ENCODE data around the gene MEIS2. TPM values are rescaled to one million over a fixed set of nuclear protein-coding genes. Genes with fewer than 3 reads are reported as not detected.
A peak's percentile ranks its signal among the peaks of the same experiment; 100 is the strongest.

MEIS2 gene
- total RNA-seq, 1 donor from 2014 or later: 35.6 TPM

GRCh38 chr15:37094915-37095711 lies 5.2 kb downstream of the MEIS2 start:
- H3K27ac ChIP-seq (ENCODE audit: low read depth, low read length): peak overlapping the region; percentile 90
- peaks cover 4% of the 10 kb centered on the region for H3K27me3 Mint-ChIP-seq (ENCODE audit: low read depth, unreplicated experiment)
- peaks cover 38% of the 10 kb centered on the region for H3K4me1 ChIP-seq (ENCODE audit: insufficient read depth, low read length)
- no peaks in the 10 kb centered on the region for H3K27me3 ChIP-seq (ENCODE audit: insufficient read depth, low read length)
- no peak for TF ChIP-seq EZH2 (IDR thresholded peaks at IDR 0.05; ENCODE audit: insufficient read depth, low read length)
- TF ChIP-seq, protein P1, sequence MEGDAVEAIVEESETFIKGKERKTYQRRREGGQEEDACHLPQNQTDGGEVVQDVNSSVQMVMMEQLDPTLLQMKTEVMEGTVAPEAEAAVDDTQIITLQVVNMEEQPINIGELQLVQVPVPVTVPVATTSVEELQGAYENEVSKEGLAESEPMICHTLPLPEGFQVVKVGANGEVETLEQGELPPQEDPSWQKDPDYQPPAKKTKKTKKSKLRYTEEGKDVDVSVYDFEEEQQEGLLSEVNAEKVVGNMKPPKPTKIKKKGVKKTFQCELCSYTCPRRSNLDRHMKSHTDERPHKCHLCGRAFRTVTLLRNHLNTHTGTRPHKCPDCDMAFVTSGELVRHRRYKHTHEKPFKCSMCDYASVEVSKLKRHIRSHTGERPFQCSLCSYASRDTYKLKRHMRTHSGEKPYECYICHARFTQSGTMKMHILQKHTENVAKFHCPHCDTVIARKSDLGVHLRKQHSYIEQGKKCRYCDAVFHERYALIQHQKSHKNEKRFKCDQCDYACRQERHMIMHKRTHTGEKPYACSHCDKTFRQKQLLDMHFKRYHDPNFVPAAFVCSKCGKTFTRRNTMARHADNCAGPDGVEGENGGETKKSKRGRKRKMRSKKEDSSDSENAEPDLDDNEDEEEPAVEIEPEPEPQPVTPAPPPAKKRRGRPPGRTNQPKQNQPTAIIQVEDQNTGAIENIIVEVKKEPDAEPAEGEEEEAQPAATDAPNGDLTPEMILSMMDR (IDR thresholded peaks at IDR 0.05; ENCODE audit: insufficient read depth, low read depth, low read length): no peak
- H3K9me3 Mint-ChIP-seq (ENCODE audit: unreplicated experiment): no peaks in the 10 kb centered on the region
- no peaks in the 10 kb centered on the region for H3K9me3 ChIP-seq (ENCODE audit: insufficient read depth, low read depth, low read length)
- FAIRE-seq: no peak
- peak overlapping the region; percentile 78 for H3K27ac Mint-ChIP-seq (ENCODE audit: unreplicated experiment)
- peaks cover 10% of the 10 kb centered on the region for H3K36me3 Mint-ChIP-seq (ENCODE audit: low read depth, unreplicated experiment)
- H3K4me3 Mint-ChIP-seq (ENCODE audit: unreplicated experiment): peak overlapping the region; percentile 95
- peaks cover 24% of the 10 kb centered on the region for H3K36me3 ChIP-seq (ENCODE audit: insufficient read depth, low read length)
- no peak for DNase-seq (ENCODE audit: low read depth)
- H3K4me2 ChIP-seq (ENCODE audit: low read length): peak overlapping the region; percentile 99
- H3K9ac ChIP-seq (ENCODE audit: low read length): peak overlapping the region; percentile 96
- H3K4me3 ChIP-seq (ENCODE audit: insufficient read depth, low read depth, low read length): peak overlapping the region; percentile 89
- H4K20me1 ChIP-seq (ENCODE audit: insufficient read depth, low read length): peaks cover 57% of the 10 kb centered on the region
- peak overlapping the region; percentile 29 for H2AFZ ChIP-seq (ENCODE audit: low read depth, low read length)
- peaks cover 26% of the 10 kb centered on the region for H3K4me1 Mint-ChIP-seq (ENCODE audit: low read depth, unreplicated experiment)
- peaks cover 98% of the 10 kb centered on the region for H3K79me2 ChIP-seq (ENCODE audit: insufficient read depth, low read length)

DNA sequence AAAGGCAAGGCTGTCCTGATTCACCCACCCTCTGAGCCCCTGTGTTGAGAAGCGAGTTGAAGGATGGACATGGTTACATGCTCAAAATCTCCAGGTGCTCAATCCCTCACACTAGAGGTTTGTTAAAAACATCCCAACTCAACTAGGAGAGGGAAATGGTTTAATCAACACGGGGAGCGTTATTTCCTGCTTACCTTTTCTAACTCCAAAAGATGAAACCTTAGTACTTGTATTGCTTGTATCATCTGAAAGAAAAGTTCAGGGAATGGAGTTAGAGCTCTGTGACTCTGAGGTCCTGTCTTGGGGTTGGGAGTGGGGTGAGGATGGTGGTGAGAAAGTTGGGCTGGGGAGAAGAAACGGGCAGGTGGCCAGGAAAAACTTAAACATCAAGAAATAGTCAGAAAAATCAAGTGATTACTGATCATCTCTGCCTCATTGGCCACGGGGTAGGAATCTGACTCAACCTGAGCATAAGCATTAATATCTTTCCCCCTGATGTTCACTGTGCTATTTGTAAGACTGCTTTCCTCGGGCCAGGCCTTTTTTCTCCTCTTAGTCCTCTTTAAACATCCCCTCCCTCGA lies 5.9 kb downstream of the MEIS2 start:
- Mint-ChIP-seq H3K4me1 (ENCODE audit: low read depth, unreplicated experiment) (peaks cover 26% of the 10 kb centered on the region), H3K27ac (ENCODE audit: unreplicated experiment) (peak overlapping the region; percentile 75), H3K36me3 (ENCODE audit: low read depth, unreplicated experiment) (peaks cover 10% of the 10 kb centered on the region), H3K4me3 (ENCODE audit: unreplicated experiment) (peak overlapping the region; percentile 42), H3K9me3 (ENCODE audit: unreplicated experiment) (no peaks in the 10 kb centered on the region), H3K27me3 (ENCODE audit: low read depth, unreplicated experiment) (peaks cover 4% of the 10 kb centered on the region)
- Histone ChIP-seq H3K4me1 (ENCODE audit: insufficient read depth, low read length) (peaks cover 38% of the 10 kb centered on the region), H3K9ac (ENCODE audit: low read length) (peak overlapping the region; percentile 96), H3K36me3 (ENCODE audit: insufficient read depth, low read length) (peaks cover 26% of the 10 kb centered on the region), H3K4me2 (ENCODE audit: low read length) (peak overlapping the region; percentile 99), H2AFZ (ENCODE audit: low read depth, low read length) (no peak overlapping the region), H3K27ac (ENCODE audit: low read depth, low read length) (peak overlapping the region; percentile 52), H3K4me3 (ENCODE audit: insufficient read depth, low read depth, low read length) (peak overlapping the region; percentile 15), H3K27me3 (ENCODE audit: insufficient read depth, low read length) (no peaks in the 10 kb centered on the region), H3K9me3 (ENCODE audit: insufficient read depth, low read depth, low read length) (no peaks in the 10 kb centered on the region), H4K20me1 (ENCODE audit: insufficient read depth, low read length) (peaks cover 57% of the 10 kb centered on the region), H3K79me2 (ENCODE audit: insufficient read depth, low read length) (peaks cover 98% of the 10 kb centered on the region)
- TF ChIP-seq, protein P1 (IDR thresholded peaks at IDR 0.05; ENCODE audit: insufficient read depth, low read depth, low read length): no peak
- no peak for TF ChIP-seq EZH2 (IDR thresholded peaks at IDR 0.05; ENCODE audit: insufficient read depth, low read length)
- FAIRE-seq (no peak), DNase-seq (ENCODE audit: low read depth) (peak; percentile 84)

Measured in astrocyte (in vitro differentiated cells and primary cell).